Head of caudate nucleus (tissue), 42 donors: ENCODE results near the gene TLNRD1.

Experiments used
- DNase-seq, 42 donors: peaks; one replicate each; pipeline versions ENCODE4 v3.0.0 to v3.0.0-alpha.2; 2020 to 2021; ENCODE audit warnings: mixed read lengths in 7 of 42
- intact Hi-C: fragments of 100-400 bp; cut with DNase I; formaldehyde crosslinking; loops from one replicate; pipeline ENCODE4 v1.15.0; 2022

Gene TLNRD1

GRCh38 chr15:81015621-81016488 is 15.1 kb downstream of the TLNRD1 start:
- intact Hi-C loops: no loop called here
- DNase-seq: peak in 37 of 42 donors; percentile 24 to 83 (median 62)

- intact Hi-C loops: no loop called here
- DNase-seq: no peak
Observed at GRCh38 chr15:81016489-81017068, 15.9 kb downstream of the TLNRD1 start.

GRCh38 chr15:81018197-81018596 is 17.5 kb downstream of the TLNRD1 start:
- intact Hi-C loops: no loop called here
- DNase-seq: no peak

- no peak for DNase-seq
- intact Hi-C loops: no loop called here
Observed at GRCh38 chr15:81021321-81021720, 20.6 kb downstream of the TLNRD1 start.

DNA sequence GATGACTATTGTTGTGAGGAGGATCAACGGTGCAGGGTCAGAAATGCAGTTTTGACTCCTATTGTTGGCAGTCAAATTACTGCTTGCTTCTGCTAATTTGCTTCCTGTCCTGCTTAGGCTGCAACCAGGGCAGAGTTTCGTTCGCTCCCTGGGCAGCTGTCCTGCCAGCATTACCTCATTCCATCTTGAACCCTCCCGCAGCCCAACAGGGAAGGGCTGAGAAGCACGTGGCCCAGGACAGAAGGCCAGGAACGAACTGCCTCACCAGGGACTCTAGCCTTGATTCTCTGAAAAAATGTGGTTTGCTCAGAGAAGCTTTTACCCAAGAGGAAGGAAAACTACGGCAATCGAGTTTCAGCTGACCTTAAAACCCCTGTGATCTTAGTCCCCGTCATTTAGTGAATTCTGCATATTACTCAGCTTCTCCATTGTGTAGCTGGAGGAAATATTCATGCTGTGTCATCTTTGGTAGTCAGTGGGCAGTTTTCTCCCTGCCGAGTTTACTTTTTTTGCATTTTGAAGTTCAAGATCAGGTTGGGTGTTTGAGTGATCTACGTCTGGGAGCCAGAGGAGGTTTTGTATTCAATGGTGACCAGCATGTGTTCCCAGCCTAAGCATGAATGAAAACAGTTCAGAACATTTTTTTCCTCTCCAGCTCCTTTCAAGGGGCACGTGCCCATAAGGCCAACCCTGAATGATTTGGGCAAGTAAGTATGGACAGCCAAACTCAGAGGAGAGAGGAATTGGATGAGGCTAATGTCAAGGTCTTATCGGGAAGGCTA is 23.0 kb downstream of the TLNRD1 start:
- DNase-seq: peak; percentile 40 to 85 (median 64)
- intact Hi-C loops: no loop called here

DNA sequence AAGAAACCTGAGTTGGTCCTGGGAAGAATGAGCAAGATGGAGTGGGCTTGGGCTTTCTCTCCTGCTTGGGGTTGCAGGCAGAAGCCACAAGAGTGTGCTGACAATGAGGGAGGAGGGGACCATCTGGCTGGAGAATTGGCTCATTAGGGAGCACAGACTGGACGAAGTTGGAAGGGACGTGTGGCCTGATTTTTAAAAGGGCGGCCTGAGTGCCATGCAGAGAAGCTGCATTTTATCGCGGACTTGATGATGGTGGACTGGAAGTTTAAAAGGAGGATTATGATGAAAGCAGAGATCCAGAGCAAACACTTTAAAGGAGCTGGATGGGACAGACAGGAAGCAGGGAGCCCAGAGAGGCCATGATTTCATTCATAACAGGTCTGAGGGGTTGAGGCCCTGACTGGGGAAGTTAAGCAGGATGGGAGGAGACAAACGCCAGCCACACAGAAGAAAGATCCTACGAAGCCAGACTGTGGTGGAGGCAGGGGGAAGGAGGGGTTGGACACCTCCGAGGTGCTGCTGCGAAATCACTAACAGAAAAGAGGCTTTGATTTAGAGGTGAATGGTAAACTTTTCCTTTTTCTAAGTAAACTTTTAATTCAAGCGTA is 23.6 kb downstream of the TLNRD1 start:
- intact Hi-C loops: no loop called here
- no peak for DNase-seq

- intact Hi-C loops: no loop called here
- DNase-seq: no peak
Observed at GRCh38 chr15:81024936-81025335, 24.2 kb downstream of the TLNRD1 start.

- DNase-seq: no peak
- intact Hi-C loops: no loop called here
Observed at GRCh38 chr15:81025721-81026370, 25.1 kb downstream of the TLNRD1 start.

DNA sequence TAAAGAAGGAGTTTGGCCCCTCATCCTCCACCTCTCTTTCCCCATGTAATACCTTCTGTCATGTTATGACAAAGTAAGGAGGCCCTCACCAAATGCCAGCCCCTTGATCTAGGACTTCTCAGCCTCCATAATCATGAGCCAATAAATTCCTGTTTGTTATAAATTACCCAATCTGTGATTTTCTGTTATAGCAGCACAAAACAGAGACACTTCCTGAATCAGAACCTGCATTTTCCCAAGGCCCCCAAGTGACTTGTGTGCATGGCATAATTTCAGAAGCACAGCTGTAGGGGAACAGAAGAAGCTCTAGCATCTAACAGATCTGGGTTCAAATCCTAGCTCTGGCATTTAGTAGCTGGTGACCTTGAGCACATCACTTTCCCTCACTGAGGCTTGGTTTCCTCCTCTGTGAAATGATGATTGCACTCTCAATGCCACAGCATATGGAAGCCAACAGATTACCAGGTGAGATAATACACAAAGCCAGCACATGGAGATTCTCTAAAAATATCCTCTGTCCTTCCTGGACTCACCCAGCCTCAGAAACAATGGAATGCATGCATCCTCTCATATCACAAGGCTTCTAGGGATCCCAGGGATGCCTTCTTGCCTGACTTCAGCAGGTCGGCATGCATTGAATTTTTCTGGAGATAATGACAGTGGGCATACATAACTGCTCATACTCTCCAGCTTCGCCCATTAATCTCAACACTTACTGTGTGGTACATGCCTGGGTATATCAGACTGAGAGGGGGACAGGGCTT is 26.3 kb downstream of the TLNRD1 start:
- intact Hi-C loops: no loop called here
- no peak for DNase-seq

GRCh38 chr15:81029414-81030300 is 28.9 kb downstream of the TLNRD1 start:
- intact Hi-C loops: no loop called here
- no peak for DNase-seq

DNA sequence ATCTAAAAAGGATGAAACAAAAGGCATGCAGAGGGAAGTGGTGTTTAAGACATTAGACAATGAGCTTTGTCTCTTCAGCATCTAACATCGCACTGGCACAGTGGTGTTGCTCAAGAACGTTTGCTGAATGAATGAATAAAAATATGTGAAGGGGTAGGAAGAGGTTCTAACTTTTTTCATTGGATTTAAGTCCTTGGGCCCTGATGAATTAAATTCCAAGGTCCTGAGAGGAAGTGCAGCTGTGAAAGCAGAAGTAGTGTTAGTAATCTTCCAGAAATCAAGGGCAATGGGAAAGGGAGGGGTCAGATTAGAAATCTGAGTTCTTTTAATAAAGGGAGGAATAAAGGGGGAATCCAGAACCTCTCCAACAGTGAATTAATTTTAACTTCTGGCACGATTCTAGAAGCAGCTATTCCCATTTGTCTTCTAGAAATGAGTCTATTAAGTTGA is 29.6 kb downstream of the TLNRD1 start:
- no peak for DNase-seq
- intact Hi-C loops: no loop called here

DNA sequence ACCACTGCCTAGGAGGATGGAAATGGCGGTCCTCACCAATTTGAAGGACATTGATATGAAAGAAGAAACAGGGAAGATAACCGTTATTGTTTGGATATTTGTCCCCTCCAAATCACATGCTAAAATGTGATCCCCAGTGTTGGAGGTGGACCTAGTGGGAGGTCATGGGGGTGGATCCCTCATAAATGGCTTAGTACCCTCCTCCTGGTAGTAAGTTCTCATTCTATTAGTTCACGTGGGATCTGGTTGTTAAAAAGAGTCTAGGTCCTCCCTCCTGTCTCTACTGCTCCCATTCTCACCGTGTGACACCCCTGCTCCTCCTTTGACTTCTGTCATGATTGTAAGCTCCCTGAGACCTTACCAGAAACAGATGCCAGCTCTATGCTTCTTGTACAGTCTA is 30.5 kb downstream of the TLNRD1 start:
- intact Hi-C loops: no loop called here
- no peak for DNase-seq

- no peak for DNase-seq
- intact Hi-C loops: no loop called here
Observed at GRCh38 chr15:81032355-81032754, 31.6 kb downstream of the TLNRD1 start.

DNA sequence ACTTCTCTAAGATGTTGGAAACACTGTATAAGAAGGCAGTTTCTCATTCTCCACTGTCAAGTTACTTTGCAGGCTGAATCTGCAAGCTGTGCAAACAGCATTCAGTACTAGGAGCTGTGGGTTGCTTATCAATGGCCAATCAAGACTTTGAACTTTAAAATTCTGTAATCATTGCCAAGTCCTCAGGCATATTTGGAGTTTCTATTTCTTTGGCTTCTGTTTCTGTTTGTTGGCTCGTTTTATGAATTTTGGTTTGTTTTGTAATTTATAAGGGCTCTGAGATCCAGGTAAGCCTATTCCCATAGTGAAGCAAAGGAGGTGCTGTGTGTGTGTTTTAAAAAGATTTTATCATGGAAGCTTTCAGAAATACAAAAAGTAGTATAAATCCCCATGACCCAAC is 32.1 kb downstream of the TLNRD1 start:
- intact Hi-C loops: no loop called here
- no peak for DNase-seq

DNA sequence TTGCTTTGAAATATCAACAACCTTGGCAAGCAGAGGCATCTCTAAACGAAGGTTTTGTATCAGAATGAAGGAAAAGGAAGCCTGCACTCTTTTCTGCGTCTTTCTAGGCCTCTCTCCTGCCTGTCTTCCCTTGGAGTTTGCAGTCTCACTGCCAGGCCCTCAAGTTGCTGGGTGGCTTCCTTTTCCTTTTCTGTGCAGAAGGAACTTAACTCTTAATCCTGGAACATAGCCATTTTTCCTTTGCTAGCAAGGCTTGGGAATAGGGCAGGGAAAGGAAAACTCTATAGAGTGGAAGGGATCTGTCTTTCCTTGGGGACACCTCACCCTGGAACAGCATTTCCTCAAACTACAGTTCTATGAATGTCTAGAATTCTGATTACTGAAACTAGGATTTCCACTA is 32.8 kb downstream of the TLNRD1 start:
- intact Hi-C loops: no loop called here
- no peak for DNase-seq

DNA sequence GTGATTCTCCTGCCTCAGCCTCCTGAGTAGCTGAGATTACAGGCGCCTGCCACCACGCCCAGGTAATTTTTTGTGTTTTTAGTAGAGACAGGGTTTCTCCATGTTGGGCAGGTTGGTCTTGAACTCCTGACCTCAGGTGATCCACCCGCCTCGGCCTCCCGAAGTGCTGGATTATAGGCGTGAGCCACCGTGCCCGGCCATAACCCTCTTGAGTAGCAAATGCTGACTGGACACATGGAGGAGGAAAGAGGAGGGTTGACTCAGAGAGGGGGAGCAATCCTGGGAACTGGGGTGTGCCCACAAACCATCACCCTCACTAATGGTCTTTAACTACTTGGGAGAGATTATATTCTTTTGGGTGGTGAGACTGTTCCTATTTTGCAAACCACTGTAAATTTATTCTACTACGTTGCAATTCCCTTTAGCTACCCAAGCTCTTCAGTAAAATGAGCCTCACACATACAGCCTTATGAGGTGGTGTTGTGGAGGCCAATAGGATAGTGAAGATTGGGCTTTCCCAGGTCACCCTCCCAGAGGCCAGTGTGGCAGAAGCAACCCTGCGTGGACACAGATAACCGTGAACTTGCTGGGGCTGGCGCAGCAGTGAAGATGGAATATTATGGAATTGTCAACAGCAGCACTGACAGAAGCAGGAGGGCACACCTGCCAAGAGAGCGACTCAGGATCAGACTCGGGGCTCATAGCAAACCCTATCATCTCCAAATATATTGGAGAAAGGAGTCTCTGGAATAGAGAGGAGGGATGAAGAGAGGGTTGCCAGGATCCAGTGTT is 37.4 kb downstream of the TLNRD1 start:
- intact Hi-C loops: no loop called here
- no peak for DNase-seq
